ENCODE data around the gene GNGT1.
"Not testable (repeated sequence)": the region's sequence is repeated elsewhere in the genome, so short reads cannot be mapped to it uniquely, and the experiment has no call there.

Gene GNGT1

DNA sequence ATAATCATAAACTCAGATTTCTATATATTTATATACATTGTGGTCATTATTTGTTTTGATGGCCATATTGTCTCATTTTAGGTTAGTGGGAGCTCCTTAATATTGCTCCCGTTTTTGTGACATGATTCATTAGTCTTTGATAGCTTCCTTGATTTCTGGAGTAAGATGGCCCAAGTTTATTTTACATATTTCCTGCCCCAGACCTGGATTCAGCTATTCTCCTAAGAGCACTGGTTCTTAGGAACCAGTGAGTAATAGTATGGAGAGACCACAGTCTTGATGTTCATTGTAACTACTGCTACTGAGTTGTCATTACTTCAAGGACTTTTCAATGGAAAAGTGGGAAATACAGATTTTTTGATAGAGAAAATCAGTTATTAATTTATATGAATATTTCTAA, 21.8 kb upstream of the GNGT1 start:
- DNase-seq (ENCODE audit: insufficient read length) (no peak), FAIRE-seq (no peak)
- no peak for TF ChIP-seq POLR2A (IDR thresholded peaks at IDR 0.05; ENCODE audit: low read depth, low read length)
- TF ChIP-seq TAF1 (IDR thresholded peaks at IDR 0.05; ENCODE audit: borderline replicate concordance, low read depth, low read length), result no peak
- TF ChIP-seq POLR2AphosphoS5 (IDR thresholded peaks at IDR 0.05; ENCODE audit: low read depth, low read length), result no peak

DNA sequence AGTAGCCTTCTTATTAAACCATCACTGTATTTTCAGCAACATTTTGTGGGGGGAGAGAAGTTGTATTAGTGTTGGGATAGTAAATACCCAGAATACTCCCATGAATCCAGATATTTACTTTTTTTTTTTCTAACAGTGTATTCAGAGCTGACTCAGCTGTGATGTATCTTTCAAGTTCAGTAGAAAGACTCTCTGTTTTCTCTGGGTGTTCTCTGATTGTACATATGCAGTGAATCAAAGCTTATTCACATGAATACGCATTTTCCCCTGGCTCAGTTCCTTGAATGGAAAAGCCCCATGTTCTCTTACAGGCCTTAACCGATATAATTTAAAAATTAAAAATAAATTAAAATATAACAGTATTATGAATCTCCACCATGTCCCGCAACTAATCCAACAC, 17.1 kb upstream of the GNGT1 start:
- DNase-seq (ENCODE audit: insufficient read length), result no peak
- TF ChIP-seq POLR2A (IDR thresholded peaks at IDR 0.05; ENCODE audit: low read depth, low read length) (no peak), TAF1 (IDR thresholded peaks at IDR 0.05; ENCODE audit: borderline replicate concordance, low read depth, low read length) (no peak), POLR2AphosphoS5 (IDR thresholded peaks at IDR 0.05; ENCODE audit: low read depth, low read length) (no peak)
- FAIRE-seq, result no peak

DNA sequence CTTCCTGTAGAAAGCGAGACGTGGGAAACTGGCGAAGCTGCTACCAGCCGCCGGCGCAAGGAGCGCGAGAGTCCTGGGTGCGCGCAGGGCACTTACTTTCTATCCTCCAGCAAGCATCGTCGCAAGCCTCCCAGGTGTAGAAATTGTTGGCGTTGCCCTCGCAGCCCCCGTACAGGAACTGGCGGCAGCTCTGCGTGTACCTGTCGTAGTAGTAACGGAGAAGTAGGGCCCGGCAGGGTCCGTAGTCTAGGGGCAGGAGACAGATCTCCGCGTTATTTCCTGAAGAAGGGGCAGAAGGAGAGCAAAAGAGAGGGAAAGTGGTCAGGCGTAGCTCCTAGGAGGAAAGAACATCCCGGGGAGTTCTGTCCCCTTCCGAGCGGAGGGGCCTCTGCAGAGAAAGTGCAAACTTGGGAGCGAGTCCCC, 16.3 kb upstream of the GNGT1 start:
- DNase-seq (ENCODE audit: insufficient read length) (no peak), FAIRE-seq (no peak)
- TF ChIP-seq TAF1 (IDR thresholded peaks at IDR 0.05; ENCODE audit: borderline replicate concordance, low read depth, low read length), result no peak
- TF ChIP-seq POLR2A (IDR thresholded peaks at IDR 0.05; ENCODE audit: low read depth, low read length), result no peak
- no peak for TF ChIP-seq POLR2AphosphoS5 (IDR thresholded peaks at IDR 0.05; ENCODE audit: low read depth, low read length)

DNA sequence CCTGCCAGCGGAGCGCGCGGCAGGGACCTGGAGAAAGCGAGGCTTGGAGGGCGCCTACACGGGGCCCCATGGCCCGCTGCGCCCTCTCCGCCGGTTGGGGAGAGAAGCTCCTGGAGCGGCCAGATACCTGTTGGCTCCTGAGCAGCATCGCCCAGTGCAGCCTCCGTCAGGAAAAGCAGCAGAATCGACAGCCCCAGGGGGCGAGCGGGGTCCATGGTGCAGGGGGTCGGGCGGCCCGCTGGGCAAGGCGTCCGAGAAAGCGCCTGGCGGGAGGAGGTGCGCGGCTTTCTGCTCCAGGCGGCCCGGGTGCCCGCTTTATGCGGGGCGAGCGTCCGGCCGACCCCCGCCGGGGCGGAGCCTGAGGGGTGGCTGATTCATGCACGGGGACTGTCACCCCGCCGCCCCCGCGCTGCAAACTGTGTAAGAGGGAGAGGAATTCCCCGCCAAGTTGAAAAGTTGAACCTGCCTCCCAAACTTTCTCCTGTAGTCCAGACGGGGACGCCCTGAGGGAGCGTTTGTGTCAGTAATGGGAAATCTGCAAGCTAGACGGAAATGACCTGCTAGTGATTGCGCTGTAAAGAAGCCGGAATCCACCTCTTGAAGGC, 15.8 kb upstream of the GNGT1 start, which contains the start of gene TFPI2:
TSS of gene TFPI2 (minus strand) at position 290 of the 605 bp plus-strand sequence. CDS start at position 215, 75 bp downstream.
- no peak for DNase-seq (ENCODE audit: insufficient read length)
- TF ChIP-seq POLR2AphosphoS5 (IDR thresholded peaks at IDR 0.05; ENCODE audit: low read depth, low read length) (no peak), TAF1 (IDR thresholded peaks at IDR 0.05; ENCODE audit: borderline replicate concordance, low read depth, low read length) (no peak), POLR2A (IDR thresholded peaks at IDR 0.05; ENCODE audit: low read depth, low read length) (no peak)
- FAIRE-seq, result no peak

DNA sequence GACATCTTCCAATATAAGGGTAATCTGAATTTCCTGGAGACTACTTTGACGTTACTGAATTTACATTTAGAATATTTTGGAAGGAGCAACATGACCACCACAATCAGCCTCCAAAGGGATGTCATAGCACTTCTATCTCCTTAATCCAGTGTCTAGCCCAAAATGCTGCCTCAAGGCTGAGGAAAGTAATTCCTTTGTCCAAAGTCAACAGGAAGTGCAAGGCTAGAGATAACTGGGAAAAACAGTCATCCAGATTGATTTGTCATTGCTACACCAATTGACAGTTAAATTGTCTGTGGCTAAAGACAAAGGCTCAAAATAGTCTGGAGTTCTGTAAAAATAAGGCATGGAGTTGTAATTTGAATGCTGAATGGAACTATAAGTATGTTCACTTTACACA, 11.9 kb upstream of the GNGT1 start:
- FAIRE-seq (no peak), DNase-seq (ENCODE audit: insufficient read length) (no peak)
- TF ChIP-seq POLR2A (IDR thresholded peaks at IDR 0.05; ENCODE audit: low read depth, low read length) (no peak), TAF1 (IDR thresholded peaks at IDR 0.05; ENCODE audit: borderline replicate concordance, low read depth, low read length) (no peak), POLR2AphosphoS5 (IDR thresholded peaks at IDR 0.05; ENCODE audit: low read depth, low read length) (no peak)

DNA sequence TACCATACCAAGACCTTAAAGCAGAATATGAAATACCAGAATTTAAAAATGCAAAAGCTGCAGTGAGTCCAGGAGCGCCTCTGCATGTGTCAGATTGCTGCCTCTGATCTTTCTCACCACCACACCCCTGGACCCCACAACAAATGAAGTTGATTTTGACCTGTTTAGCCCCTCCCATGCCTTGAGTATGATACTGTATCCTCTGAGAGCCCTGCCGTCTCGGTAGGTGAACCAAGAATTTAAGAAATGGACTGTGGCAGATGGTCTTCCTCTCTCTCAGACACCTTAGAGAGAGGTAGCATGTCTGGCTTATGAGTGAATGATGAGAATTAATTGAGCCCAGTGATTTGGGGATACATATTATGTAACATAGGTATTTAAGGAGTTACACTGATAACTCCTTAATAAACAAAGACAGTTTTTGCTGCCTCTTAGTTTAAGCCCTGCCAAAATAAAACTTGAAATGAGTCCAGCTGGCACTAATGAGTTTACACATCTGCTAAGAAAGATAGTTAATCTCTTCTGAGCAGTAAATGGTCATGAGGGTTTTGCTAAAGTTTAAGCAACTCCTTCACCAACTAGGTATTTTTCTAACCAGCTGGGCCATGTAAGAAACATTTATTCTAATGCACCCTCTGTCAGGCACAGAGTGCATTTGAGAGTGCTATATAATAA, 11.3 kb upstream of the GNGT1 start:
- DNase-seq (ENCODE audit: insufficient read length) (no peak), FAIRE-seq (no peak)
- no peak for TF ChIP-seq TAF1 (IDR thresholded peaks at IDR 0.05; ENCODE audit: borderline replicate concordance, low read depth, low read length)
- TF ChIP-seq POLR2A (IDR thresholded peaks at IDR 0.05; ENCODE audit: low read depth, low read length), result no peak
- TF ChIP-seq POLR2AphosphoS5 (IDR thresholded peaks at IDR 0.05; ENCODE audit: low read depth, low read length), result no peak

DNA sequence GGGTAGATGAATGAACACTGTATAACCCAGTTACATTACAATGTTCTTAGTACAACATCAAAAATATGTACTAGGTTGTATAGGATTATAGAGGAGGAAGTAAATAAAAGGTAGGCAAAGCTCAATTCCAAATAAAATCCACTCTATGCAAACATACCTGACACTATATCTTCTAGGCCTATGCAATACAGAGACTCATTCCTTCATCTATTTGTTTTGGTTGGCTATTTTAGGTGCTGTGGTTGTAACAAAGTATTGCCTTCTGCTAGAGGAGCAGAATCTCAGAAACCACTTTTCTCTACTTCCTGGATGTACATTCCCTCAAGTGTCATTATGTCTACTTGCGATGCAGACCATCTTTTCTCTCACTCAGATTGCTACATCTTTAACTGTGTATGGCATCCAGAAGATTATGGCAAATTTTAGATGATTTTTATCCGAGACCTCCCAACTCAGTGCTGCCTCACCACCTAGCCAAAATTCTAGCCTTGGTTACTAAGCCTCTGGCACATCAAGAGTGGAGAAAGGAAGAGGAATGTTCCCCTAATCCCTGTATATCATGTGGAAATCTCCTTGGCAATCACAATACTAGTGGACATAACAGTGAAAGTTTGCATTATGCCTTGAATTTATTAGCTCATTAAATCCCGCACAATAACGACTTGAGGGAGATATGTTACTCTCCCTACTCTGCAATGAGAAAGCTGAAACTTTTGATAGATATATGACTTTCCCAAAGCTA, 10.3 kb upstream of the GNGT1 start:
- DNase-seq (ENCODE audit: insufficient read length) (no peak), FAIRE-seq (no peak)
- TF ChIP-seq TAF1 (IDR thresholded peaks at IDR 0.05; ENCODE audit: borderline replicate concordance, low read depth, low read length) (no peak), POLR2A (IDR thresholded peaks at IDR 0.05; ENCODE audit: low read depth, low read length) (no peak), POLR2AphosphoS5 (IDR thresholded peaks at IDR 0.05; ENCODE audit: low read depth, low read length) (no peak)

DNA sequence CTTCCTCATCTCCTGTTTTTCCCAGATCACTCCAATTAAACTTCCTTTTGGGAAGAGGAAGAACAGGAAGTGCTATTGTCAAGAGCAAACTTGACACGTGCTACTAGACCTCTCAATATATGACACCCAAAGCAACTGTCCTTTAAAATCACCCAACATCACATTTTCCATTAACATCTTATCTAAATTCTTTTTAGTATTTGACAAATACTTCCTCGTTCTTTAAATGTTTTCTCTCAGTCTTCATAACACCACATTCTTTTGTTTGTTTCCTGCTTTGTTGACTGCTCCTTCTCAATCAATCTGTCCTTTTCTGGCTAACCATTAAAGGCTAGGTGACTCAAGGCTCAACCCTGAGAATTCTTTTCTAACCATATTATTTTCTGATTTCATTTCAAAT, 8.7 kb upstream of the GNGT1 start:
- DNase-seq (ENCODE audit: insufficient read length) (no peak), FAIRE-seq (no peak)
- TF ChIP-seq POLR2AphosphoS5 (IDR thresholded peaks at IDR 0.05; ENCODE audit: low read depth, low read length) (no peak), TAF1 (IDR thresholded peaks at IDR 0.05; ENCODE audit: borderline replicate concordance, low read depth, low read length) (no peak), POLR2A (IDR thresholded peaks at IDR 0.05; ENCODE audit: low read depth, low read length) (no peak)

DNA sequence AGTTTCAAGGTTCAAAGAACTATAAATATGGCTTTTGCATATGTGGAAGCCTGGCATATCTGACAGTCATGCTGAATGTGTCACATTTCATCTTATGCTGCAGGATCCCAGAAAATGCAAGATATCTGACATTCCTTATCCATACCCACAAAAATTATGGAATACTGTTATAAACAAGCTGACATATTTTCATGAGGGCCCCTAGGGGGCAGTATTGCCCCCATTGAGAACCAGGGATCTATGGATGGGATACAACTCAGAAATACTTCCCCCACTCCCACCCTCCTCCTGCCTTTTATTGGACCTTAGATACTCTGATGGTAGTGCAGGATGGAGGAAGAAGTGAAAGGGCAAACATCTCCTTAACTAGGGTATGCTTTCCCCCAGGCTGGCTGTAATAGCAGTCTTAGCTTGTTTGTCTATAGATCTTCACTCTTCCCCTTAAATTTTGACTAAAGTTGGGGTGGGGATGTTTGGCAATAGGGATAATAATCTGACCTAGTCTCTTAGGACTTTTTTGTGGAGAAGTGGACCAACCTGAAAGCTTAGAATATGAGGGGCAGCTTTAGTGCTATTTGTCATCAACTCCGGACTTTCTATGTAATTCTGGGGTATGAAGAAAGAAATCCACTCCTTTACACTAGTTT, 3.5 kb upstream of the GNGT1 start:
- DNase-seq (ENCODE audit: insufficient read length) (no peak), FAIRE-seq (no peak)
- no peak for TF ChIP-seq TAF1 (IDR thresholded peaks at IDR 0.05; ENCODE audit: borderline replicate concordance, low read depth, low read length)
- TF ChIP-seq POLR2AphosphoS5 (IDR thresholded peaks at IDR 0.05; ENCODE audit: low read depth, low read length), result no peak
- TF ChIP-seq POLR2A (IDR thresholded peaks at IDR 0.05; ENCODE audit: low read depth, low read length), result no peak

DNA sequence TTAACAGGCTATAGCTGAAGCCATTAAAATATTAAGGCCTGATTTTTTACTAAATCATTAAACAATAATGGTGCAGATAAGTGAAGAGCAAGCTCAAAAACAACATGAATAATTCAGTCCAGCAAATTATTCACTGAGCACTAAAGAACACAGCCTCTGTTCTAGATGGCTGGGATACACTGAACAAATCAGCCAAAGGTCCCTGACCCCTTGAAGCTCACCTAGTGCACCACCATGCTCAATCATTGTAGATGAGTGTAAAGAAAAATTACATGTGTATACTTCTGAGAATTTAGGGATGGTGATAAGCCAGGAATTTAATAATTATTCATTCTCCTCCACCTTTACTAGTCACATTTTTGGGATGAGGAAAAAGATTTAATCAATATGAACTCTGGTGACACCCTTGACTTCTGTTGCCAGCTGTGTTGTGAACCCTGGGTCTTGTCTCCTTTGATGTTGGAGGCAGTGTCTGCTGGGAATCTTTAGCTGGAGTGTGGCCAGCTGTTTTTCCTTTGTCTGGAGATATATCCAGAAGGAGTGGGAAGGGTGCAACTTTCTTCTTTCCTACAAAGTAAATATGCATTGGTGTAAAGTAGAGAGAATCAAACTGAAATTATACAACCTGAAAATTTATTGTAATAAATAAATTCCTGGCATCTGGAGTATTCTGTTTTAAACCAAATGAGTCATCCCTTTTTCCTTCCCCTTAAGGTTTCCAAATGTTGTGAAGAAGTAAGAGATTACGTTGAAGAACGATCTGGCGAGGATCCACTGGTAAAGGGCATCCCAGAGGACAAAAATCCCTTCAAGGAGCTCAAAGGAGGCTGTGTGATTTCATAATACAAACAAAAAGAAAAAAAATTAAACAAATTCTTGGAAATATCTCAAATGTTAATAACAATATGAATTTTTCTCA, 4.0 kb downstream of the GNGT1 start:
- TF ChIP-seq TAF1 (IDR thresholded peaks at IDR 0.05; ENCODE audit: borderline replicate concordance, low read depth, low read length) (no peak), POLR2AphosphoS5 (IDR thresholded peaks at IDR 0.05; ENCODE audit: low read depth, low read length) (no peak), POLR2A (IDR thresholded peaks at IDR 0.05; ENCODE audit: low read depth, low read length) (no peak)
- FAIRE-seq (no peak), DNase-seq (ENCODE audit: insufficient read length) (no peak)

DNA sequence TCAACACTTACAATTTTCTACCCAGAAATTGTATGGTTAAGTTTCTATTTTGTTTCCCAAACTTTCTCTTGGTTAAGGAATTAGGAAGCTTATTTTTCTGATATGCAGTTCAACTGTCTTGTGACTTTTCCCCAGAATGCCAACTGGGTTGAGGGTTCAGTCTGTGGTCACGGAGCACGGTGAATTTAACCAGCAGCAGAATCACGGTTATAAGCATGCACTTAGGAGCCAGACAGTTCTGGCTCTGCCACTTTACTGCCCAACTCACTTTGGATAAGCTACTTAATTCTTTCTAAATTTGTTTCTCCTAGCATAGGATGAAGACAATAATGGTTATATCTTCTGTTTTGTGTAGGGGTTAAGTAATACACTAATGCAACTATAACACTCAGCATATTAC, 4.9 kb downstream of the GNGT1 start:
- not testable (repeated sequence) for DNase-seq (ENCODE audit: insufficient read length); FAIRE-seq

DNA sequence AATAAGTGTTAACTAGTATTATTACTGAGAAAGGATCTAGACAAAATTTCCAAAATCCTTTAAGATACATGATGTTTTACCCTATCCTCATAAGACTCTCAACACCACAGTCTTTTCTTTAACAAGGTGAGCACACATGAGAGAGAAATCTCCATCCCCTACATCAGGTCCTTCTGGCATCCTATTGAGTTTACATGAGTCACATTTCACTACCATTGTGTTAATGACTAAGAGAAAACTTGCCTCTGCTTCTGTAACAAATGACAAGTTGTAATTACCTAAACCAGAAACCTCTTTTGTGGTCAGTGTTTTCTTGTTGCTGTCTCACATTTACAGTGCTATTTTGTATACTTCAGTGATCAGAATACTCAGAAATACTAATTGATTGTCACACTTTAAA, 5.3 kb downstream of the GNGT1 start:
- not testable (repeated sequence) for DNase-seq (ENCODE audit: insufficient read length); FAIRE-seq
